DND-41 (cell line): Measurements from ENCODE around the gene CTXN1.

Source experiments
- CTCF ChIP-seq: IDR thresholded peaks from 2 replicates; pipeline ENCODE4 v1.5.1; 2012; ENCODE audit warnings: borderline replicate concordance, low read length, moderate library complexity, mild to moderate bottlenecking; ENCODE audit not compliant: poor library complexity, severe bottlenecking; ENCODE audit errors: extremely low read depth
- EZH2 ChIP-seq: IDR thresholded peaks from 3 replicates; pipeline ENCODE4 v1.6.1; 2012; ENCODE audit warnings: borderline replicate concordance, low read depth, mild to moderate bottlenecking, moderate library complexity, low read length, inconsistent platforms; ENCODE audit not compliant: severe bottlenecking

GRCh38 chr19:7919610-7920518, 6.1 kb downstream of the CTXN1 start, which contains the start of gene SNAPC2:
- TF ChIP-seq CTCF (peak; percentile 4), EZH2 (no peak)
